HepG2 (cell line): Measurements from ENCODE around the gene GDF15. TPM values are rescaled to one million over a fixed set of nuclear protein-coding genes. Genes with fewer than 3 reads are reported as not detected.
A peak's percentile ranks its signal among the peaks of the same experiment; 100 is the strongest.

ENCODE experiments used
- AGO2 ChIP-seq: fragments of 200-400 bp; formaldehyde crosslinking; optimal IDR thresholded peaks from 2 replicates; pipeline ENCODE3; 2017; ENCODE audit warnings: mild to moderate bottlenecking, low read depth, low read length, moderate library complexity
- BCL6 ChIP-seq: IDR thresholded peaks from 2 replicates; pipeline ENCODE4 v1.6.1; 2016; ENCODE audit warnings: missing genetic modification reagents, missing compliant biosample characterization
- CBFB ChIP-seq: sonication (generic); formaldehyde crosslinking; IDR thresholded peaks from 2 replicates; pipeline ENCODE4 v1.4.0; 2020; ENCODE audit warnings: missing genetic modification reagents
- ELF3 ChIP-seq: IDR thresholded peaks from 2 replicates; pipeline ENCODE4 v1.6.1; 2016; ENCODE audit warnings: missing genetic modification reagents, missing compliant biosample characterization
- FOXA3 ChIP-seq: IDR thresholded peaks from 2 replicates; pipeline ENCODE4 v1.6.1; 2016; ENCODE audit warnings: missing genetic modification reagents, missing compliant biosample characterization
- FOXC1 ChIP-seq: sonication (generic); formaldehyde crosslinking; IDR thresholded peaks from 2 replicates; pipeline ENCODE4 v1.8.0; 2022; ENCODE audit warnings: mild to moderate bottlenecking, missing genetic modification reagents, borderline replicate concordance
- GATA4 ChIP-seq: sonication (generic); IDR thresholded peaks from 2 replicates; pipeline ENCODE4 v1.6.1; 2016; ENCODE audit warnings: antibody characterized with exemption, low read depth, borderline replicate concordance
- HIVEP1 ChIP-seq: sonication (generic); formaldehyde crosslinking; IDR thresholded peaks from 2 replicates; pipeline ENCODE4 v1.4.0; 2020; ENCODE audit warnings: mild to moderate bottlenecking, missing genetic modification reagents
- HNF4G ChIP-seq, 2 experiments: sonication (generic) in 1 of 2; formaldehyde crosslinking in 1 of 2; IDR thresholded peaks; 2 replicates each; pipeline versions ENCODE4 v1.4.0 to v1.6.1; 2011 to 2020; ENCODE audit warnings: borderline replicate concordance in 2 of 2, low read depth in 2 of 2, mild to moderate bottlenecking in 2 of 2, low read length in 1 of 2, missing genetic modification reagents in 1 of 2, moderate library complexity in 1 of 2
- MAFK ChIP-seq, 2 experiments: IDR thresholded peaks in 1 of 2; conservative IDR thresholded peaks in 1 of 2; 2 replicates each; pipeline ENCODE4 v1.6.1; 2011; ENCODE audit warnings: improper control_type of control experiment in 2 of 2, low read length in 2 of 2
- NONO ChIP-seq, 2 experiments: fragments of 450-650 bp in 1 of 2; sonication (generic) in 1 of 2; formaldehyde crosslinking in 1 of 2; IDR thresholded peaks in 1 of 2; conservative IDR thresholded peaks in 1 of 2; 2 replicates each; pipeline versions ENCODE4 v1.6.1 to v1.8.0; 2017 to 2022; ENCODE audit warnings: mild to moderate bottlenecking in 1 of 2, missing genetic modification reagents in 1 of 2, moderate library complexity in 1 of 2
- RARA ChIP-seq: IDR thresholded peaks from 2 replicates; pipeline ENCODE4 v1.6.1; 2016; ENCODE audit warnings: missing genetic modification reagents, missing compliant biosample characterization
- TBL1XR1 ChIP-seq: fragments of 150-350 bp; IDR thresholded peaks from 2 replicates; pipeline ENCODE4 v1.6.1; 2014; ENCODE audit warnings: borderline replicate concordance, low read length; ENCODE audit not compliant: partially characterized antibody
- TBX2 ChIP-seq: sonication (generic); formaldehyde crosslinking; IDR thresholded peaks from 2 replicates; pipeline ENCODE4 v1.5.0; 2020; ENCODE audit warnings: missing genetic modification reagents, mild to moderate bottlenecking, borderline replicate concordance
- TMF1 ChIP-seq: sonication (generic); formaldehyde crosslinking; IDR thresholded peaks from 2 replicates; pipeline ENCODE4 v1.8.1; 2022; ENCODE audit warnings: low read depth, missing genetic modification reagents
- ZNF382 ChIP-seq: sonication (generic); formaldehyde crosslinking; IDR thresholded peaks from 2 replicates; pipeline ENCODE4 v1.5.0; 2020; ENCODE audit warnings: missing genetic modification reagents, mild to moderate bottlenecking, borderline replicate concordance
- ZNF709 ChIP-seq: sonication (generic); formaldehyde crosslinking; IDR thresholded peaks from 2 replicates; pipeline ENCODE4 v1.5.0; 2020; ENCODE audit warnings: mild to moderate bottlenecking, missing genetic modification reagents
- ZNF83 ChIP-seq: sonication (generic); formaldehyde crosslinking; IDR thresholded peaks from 2 replicates; pipeline ENCODE4 v1.4.0; 2020; ENCODE audit warnings: missing genetic modification reagents, mild to moderate bottlenecking, borderline replicate concordance
- ZNF839 ChIP-seq: sonication (generic); formaldehyde crosslinking; IDR thresholded peaks from 2 replicates; pipeline ENCODE4 v1.4.0; 2020; ENCODE audit warnings: missing genetic modification reagents, mild to moderate bottlenecking, borderline replicate concordance
- ZNF850 ChIP-seq: sonication (generic); formaldehyde crosslinking; conservative IDR thresholded peaks from 2 replicates; pipeline ENCODE4 v1.9.0; 2021; ENCODE audit warnings: mild to moderate bottlenecking, missing genetic modification reagents
- ZSCAN22 ChIP-seq: sonication (generic); formaldehyde crosslinking; IDR thresholded peaks from 2 replicates; pipeline ENCODE4 v1.4.0; 2020; ENCODE audit warnings: mild to moderate bottlenecking, missing genetic modification reagents
- polyA plus RNA-seq, 8 experiments: library from polyadenylated mRNA; depleted of rRNA in 3 of 8; stranded (reverse) in 7 of 8; unstranded in 1 of 8; fragments of >200 nt; fragmentation: Illumina TruSeq in 4 of 8; extraction: Trizol in 4 of 8; gene quantifications; 2 replicates each; pipeline versions ENCODE4 v1.2.1 to v1.2.3, GENCODE V29; 2011 to 2016; ENCODE audit warnings: low read depth in 4 of 8, missing spikeins in 1 of 8, mixed read lengths in 1 of 8; ENCODE audit not compliant: insufficient read depth in 1 of 8
- total RNA-seq, 5 experiments: library from RNA; depleted of rRNA; stranded (reverse); fragments of >200 nt; fragmentation: Illumina TruSeq; extraction: Trizol; gene quantifications; 2 replicates each; pipeline ENCODE4 v1.2.3, GENCODE V29; 2016; ENCODE audit warnings: low read depth in 1 of 5
- TF ChIP-seq, protein P1 (sequence below): IDR thresholded peaks from 2 replicates; pipeline ENCODE4 v1.6.1; 2012; ENCODE audit warnings: low read depth, low read length, improper control_type of control experiment
- TF ChIP-seq, protein P2 (sequence below): sonication (generic); formaldehyde crosslinking; IDR thresholded peaks from 2 replicates; pipeline ENCODE4 v1.5.0; 2020; ENCODE audit warnings: missing genetic modification reagents
- TF ChIP-seq, protein P3 (sequence below): sonication (generic); formaldehyde crosslinking; IDR thresholded peaks from 2 replicates; pipeline ENCODE4 v1.8.0; 2022; ENCODE audit warnings: missing genetic modification reagents, low read depth, mild to moderate bottlenecking, borderline replicate concordance
- TF ChIP-seq, protein P4 (sequence below): sonication (generic); formaldehyde crosslinking; IDR thresholded peaks from 2 replicates; pipeline ENCODE4 v1.4.0; 2020; ENCODE audit warnings: missing genetic modification reagents

The GDF15 gene
- total and polyA plus RNA-seq, 2 of the 13 experiments (the other 11 are each of a cell fraction or from before 2014, with no cell fraction given): 146 to 422 TPM

DNA sequence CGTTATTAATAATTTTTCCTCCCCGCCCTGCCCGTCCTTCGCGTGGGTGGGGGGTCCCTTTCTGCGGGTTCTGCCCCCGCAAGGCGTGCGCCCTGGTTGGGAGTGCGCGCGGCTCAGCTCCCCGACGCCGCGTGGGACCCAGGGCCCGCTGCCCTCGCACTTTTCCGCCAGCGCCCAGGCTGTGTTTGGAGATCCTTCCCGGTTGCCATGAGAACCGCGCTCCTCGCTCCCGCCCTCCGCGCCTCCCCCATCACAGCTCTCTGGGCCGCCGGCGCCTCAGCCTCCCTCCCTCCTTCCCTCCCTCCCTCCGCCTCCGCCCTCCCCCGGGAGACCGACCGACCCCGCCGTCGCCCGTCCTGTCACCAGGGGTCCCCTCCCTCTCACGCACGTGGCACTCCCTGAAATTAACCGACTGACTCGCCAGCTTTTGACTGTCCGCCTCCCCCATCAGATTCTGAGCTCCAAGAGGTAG lies 30.9 kb downstream of the GDF15 start (continued):
- TF ChIP-seq, protein P1, sequence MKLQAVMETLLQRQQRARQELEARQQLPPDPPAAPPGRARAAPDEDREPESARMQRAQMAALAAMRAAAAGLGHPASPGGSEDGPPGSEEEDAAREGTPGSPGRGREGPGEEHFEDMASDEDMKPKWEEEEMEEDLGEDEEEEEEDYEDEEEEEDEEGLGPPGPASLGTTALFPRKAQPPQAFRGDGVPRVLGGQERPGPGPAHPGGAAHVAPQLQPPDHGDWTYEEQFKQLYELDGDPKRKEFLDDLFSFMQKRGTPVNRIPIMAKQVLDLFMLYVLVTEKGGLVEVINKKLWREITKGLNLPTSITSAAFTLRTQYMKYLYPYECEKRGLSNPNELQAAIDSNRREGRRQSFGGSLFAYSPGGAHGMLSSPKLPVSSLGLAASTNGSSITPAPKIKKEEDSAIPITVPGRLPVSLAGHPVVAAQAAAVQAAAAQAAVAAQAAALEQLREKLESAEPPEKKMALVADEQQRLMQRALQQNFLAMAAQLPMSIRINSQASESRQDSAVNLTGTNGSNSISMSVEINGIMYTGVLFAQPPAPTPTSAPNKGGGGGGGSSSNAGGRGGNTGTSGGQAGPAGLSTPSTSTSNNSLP: no peak
- peak; percentile 17; the same call in 1 of the 2 replicates for TF ChIP-seq TBX2 (CRISPR knock-in tag)
- TF ChIP-seq, protein P2, sequence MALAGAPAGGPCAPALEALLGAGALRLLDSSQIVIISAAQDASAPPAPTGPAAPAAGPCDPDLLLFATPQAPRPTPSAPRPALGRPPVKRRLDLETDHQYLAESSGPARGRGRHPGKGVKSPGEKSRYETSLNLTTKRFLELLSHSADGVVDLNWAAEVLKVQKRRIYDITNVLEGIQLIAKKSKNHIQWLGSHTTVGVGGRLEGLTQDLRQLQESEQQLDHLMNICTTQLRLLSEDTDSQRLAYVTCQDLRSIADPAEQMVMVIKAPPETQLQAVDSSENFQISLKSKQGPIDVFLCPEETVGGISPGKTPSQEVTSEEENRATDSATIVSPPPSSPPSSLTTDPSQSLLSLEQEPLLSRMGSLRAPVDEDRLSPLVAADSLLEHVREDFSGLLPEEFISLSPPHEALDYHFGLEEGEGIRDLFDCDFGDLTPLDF: no peak
- no peak for TF ChIP-seq NONO (IDR thresholded peaks at IDR 0.05)
- no peak for TF ChIP-seq NONO (CRISPR knock-in tag; conservative IDR thresholded peaks at IDR 0.05)
- no peak for TF ChIP-seq FOXA3
- TF ChIP-seq, protein P3, sequence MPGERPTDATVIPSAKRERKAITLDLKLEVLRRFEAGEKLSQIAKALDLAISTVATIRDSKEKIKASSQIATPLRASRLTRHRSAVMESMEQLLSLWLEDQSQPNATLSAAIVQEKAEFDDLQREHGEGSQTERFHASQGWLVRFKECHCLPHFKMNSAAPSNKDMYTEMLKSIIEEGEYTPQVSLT (CRISPR knock-in tag): no peak
- peak; percentile 69 for TF ChIP-seq HIVEP1
- TF ChIP-seq HNF4G (IDR thresholded peaks at IDR 0.05; ENCODE audit: borderline replicate concordance, low read depth, low read length): no peak
- TF ChIP-seq HNF4G (CRISPR knock-in tag; IDR thresholded peaks at IDR 0.05; ENCODE audit: borderline replicate concordance, low read depth): no peak
- no peak for TF ChIP-seq TMF1 (CRISPR knock-in tag)
- TF ChIP-seq, protein P4, sequence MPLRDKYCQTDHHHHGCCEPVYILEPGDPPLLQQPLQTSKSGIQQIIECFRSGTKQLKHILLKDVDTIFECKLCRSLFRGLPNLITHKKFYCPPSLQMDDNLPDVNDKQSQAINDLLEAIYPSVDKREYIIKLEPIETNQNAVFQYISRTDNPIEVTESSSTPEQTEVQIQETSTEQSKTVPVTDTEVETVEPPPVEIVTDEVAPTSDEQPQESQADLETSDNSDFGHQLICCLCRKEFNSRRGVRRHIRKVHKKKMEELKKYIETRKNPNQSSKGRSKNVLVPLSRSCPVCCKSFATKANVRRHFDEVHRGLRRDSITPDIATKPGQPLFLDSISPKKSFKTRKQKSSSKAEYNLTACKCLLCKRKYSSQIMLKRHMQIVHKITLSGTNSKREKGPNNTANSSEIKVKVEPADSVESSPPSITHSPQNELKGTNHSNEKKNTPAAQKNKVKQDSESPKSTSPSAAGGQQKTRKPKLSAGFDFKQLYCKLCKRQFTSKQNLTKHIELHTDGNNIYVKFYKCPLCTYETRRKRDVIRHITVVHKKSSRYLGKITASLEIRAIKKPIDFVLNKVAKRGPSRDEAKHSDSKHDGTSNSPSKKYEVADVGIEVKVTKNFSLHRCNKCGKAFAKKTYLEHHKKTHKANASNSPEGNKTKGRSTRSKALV (CRISPR knock-in tag): no peak
- TF ChIP-seq RARA (CRISPR knock-in tag): peak; percentile 38; the same call in 1 of the 2 replicates
- TF ChIP-seq CBFB (CRISPR knock-in tag): no peak
- TF ChIP-seq ZNF382 (CRISPR knock-in tag): no peak
- peak; percentile 98 for TF ChIP-seq ZSCAN22
- 0 out of 2 replicates have a peak, but pooled peaks have one; percentile 1 for TF ChIP-seq GATA4
- no peak for TF ChIP-seq ZNF83 (CRISPR knock-in tag)
- TF ChIP-seq AGO2: no peak
- TF ChIP-seq ZNF850 (CRISPR knock-in tag): no peak
- no peak for TF ChIP-seq MAFK (conservative IDR thresholded peaks at IDR 0.05 in 1 of 2, IDR thresholded peaks at IDR 0.05 in 1 of 2; ENCODE audit: low read length in 2 of 2)
- TF ChIP-seq BCL6 (CRISPR knock-in tag): no peak
- TF ChIP-seq ELF3 (CRISPR knock-in tag): no peak
- no peak for TF ChIP-seq ZNF839 (CRISPR knock-in tag)
- TF ChIP-seq TBL1XR1: no peak
- no peak for TF ChIP-seq ZNF709 (CRISPR knock-in tag)
- TF ChIP-seq FOXC1 (CRISPR knock-in tag): no peak
